Pulmonary artery endothelial cell (primary cell): ENCODE data around the gene PCP4. TPM values are rescaled to one million over a fixed set of nuclear protein-coding genes. Genes with fewer than 3 reads are reported as not detected.

Experiments
- DNase-seq: peaks from one replicate; pipeline ENCODE4 v3.0.0-alpha.2; 2011; ENCODE audit warnings: low read depth, low spot score
- total RNA-seq: library from RNA; depleted of rRNA; stranded (reverse); fragments of >200 nt; gene quantifications from 2 replicates; pipeline ENCODE4 v1.2.3, GENCODE V29; 2014

The PCP4 gene
- total RNA-seq, 1 donor from 2014 or later, result not detected

- DNase-seq, result no peak
These were observed 104.7 kb downstream of the PCP4 start for GRCh38 chr21:39971956-39972355.

DNA sequence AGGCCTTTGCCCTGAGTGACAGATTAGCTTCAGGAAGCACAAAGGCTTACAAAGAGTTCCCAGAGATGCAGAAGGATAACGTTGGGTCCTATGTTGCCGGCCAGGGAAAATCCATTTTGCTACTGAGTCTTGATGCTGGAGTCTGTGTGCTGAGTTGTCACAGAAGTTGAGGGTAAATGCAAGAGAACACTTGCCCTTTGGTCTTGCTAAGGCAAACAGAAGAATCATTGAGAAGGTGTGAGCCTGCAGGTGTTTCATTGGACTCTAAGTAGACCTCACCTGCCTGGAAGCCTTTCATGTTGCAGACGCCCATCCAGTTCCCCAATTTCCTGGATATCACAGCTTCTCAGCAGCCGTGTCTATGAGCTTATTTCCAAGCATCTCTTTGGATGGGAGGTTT lies 105.2 kb downstream of the PCP4 start:
- no peak for DNase-seq

DNA sequence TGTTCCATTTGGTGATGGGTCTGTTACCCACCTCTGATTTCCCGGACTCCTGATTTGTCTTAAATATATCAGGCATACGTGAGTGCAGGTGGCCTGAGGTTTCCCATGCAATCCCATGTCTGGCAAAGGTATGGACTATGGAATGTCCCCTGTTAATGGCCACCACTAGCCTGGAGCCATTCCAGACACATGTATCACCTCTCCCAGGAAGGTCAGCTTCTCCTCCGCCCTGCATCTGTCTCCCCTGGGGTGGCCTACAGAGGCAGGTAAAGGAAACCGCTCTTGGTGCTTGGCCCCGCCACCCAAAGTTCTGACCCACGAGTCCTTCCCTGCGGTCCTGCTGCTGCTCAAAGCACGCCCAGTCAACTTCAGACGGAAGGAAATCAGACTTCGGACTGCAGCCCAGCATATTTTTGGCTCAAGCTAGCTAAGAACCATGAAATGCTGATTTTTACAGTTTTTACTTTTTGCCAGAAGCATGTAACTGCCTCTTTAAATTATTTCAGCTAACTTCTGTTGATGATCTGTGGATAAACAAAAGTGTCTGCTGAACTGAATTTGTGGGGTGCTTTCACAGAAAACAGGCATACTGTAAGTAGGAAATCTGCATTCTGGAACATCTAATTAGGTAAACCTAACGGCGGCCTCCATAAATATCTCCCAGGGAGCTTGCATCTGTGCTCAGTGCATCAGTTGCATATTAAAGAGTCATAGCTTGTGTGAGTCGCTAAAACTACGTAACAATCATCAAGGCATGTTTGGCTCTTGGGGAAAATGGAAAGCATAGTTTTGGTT lies 105.9 kb downstream of the PCP4 start:
- DNase-seq, result no peak

GRCh38 chr21:39976800-39977199 lies 109.6 kb downstream of the PCP4 start:
- DNase-seq, result no peak

Other genes with a start within 250 kb of the PCP4 start
- gene IGSF5, start 122.3 kb upstream of the PCP4 start, total RNA-seq, result not detected in 2 replicates